ENCODE data around the gene ZNF486. TPM values are rescaled to one million over a fixed set of nuclear protein-coding genes. Genes with fewer than 3 reads are reported as not detected.

Gene ZNF486
- 5.8 and 8.4 TPM in 2 replicates for total RNA-seq

GRCh38 chr19:20167020-20167644 is at the start of gene ZNF486:
ZNF486 (plus strand) TSS chr19:20167214; CDS start chr19:20167331, 117 bp downstream.

Other genes with a start within 250 kb of the ZNF486 start
- gene ZNF682, start 127.7 kb upstream of the ZNF486 start, total RNA-seq: 0.48 and 3.0 TPM in 2 replicates
- gene ZNF90, start 89.2 kb upstream of the ZNF486 start, total RNA-seq: 1.2 and 3.0 TPM in 2 replicates

All from tracheal epithelial cell (primary cell).